Measurements from ENCODE around the gene ADARB2. TPM values are rescaled to one million over a fixed set of nuclear protein-coding genes. Genes with fewer than 3 reads are reported as not detected.

Gene ADARB2
- total RNA-seq, 2 experiments from 2014 or later, result 0.28 to 0.40 TPM

DNA sequence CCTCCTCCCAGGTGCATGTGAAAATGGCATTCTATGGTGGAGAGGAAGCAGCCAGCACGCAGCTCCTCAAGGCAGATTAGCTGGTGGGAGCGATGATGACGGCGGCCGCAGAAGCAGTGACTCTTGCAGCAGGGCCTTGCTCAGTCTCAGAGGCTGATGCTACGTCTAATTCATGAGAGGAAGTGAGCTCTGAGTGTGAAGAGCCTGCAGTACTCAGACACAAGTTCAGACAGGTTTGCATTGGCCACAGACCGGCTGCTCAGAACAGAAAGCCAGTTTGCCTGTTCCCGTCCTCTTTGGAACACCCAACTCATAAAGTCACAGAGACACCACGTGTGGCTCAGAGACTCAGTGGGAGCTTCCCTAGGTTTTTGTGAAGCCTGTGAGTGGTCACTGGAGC lies 136.5 kb downstream of the ADARB2 start:
- no peak for DNase-seq
- Mint-ChIP-seq H3K27me3 (no peaks in the 10 kb centered on the region), H3K9me3 (no peaks in the 10 kb centered on the region), H3K36me3 (no peaks in the 10 kb centered on the region), H3K27ac (no peak overlapping the region), H3K4me3 (no peak overlapping the region), H3K4me1 (no peaks in the 10 kb centered on the region)
- POLR2A ChIA-PET, result no interaction called here
- ATAC-seq (ENCODE audit: low read depth), result no peak

DNA sequence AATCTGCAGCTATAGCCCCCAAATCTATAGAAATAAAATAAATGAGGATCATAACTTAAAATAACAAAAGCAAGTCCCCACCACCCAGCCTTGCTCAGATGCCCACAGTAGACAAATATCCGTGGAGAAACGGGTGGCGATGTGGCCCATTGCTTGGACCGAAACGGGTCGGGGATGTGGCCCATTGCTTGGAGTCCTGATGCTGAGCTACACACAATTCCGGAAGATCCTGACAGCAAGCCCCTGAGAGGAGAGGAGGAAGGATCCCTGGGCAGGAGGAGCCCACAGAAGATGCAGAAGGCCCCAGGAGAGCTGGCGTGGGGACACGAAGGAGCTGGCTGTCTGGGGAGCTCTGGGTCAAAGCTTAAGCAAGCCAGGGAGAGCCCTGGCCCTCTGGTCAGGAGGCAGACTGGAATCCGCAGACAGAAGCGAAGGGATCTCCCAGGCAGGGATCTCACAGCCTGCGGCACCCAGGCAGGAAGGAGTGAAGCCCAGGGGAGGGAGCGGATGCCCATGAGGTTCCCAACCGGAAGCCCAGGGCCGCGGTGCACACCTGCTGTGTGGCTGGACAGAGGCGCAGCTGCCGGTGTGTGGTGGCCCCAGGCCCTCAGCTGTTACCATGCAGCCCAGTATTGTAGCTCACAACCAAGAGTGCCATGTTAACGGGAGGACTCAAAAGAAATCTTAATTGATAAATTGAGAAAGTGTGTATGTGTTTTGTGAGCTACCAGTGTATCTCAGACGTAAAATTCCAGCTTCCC lies 138.8 kb downstream of the ADARB2 start:
- Mint-ChIP-seq H3K27me3 (no peaks in the 10 kb centered on the region), H3K36me3 (no peaks in the 10 kb centered on the region), H3K9me3 (no peaks in the 10 kb centered on the region), H3K4me1 (no peaks in the 10 kb centered on the region), H3K4me3 (no peak overlapping the region), H3K27ac (no peak overlapping the region)
- DNase-seq (no peak), ATAC-seq (ENCODE audit: low read depth) (no peak)
- POLR2A ChIA-PET, result no interaction called here

DNA sequence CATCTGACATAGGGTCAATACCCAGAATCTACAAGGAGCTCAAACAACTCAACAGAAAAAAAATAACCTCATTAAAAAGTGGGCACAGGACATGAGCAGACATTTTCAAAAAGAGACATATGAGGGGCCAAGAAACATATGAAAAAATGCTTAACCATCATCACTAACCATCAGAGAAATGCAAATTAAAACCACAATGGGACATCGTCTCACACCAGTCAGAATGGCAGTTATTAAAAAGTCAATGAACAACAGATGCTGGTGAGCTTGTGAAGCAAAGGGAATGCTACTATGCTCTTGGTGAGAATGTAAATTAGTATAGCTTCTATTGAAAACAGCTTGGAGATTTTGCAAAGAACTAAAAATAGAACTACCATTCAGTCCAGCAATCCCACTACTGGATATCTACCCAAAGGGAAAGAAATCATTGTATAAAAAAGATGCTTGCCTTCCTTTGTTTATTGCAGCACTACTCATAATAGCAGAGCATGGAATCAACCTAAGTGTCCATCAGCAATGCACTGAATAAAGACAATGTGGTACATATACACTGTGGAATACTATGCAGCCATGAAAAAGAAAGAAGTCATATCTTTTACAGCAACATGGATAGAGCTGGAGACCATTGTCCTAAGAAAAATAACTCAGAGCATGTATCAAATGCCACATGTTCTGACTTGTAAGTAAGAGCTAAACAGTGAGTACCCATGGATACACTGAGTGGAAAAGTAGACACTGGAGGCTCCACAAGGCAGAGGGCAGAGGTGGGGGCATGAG lies 139.8 kb downstream of the ADARB2 start:
- no peaks in the 10 kb centered on the region for H3K9me3 Mint-ChIP-seq
- ATAC-seq (ENCODE audit: low read depth) (no peak), DNase-seq (no peak)
- no peak overlapping the region for H3K27ac Mint-ChIP-seq
- no peaks in the 10 kb centered on the region for H3K36me3 Mint-ChIP-seq
- POLR2A ChIA-PET, result no interaction called here
- H3K4me1 Mint-ChIP-seq, result no peaks in the 10 kb centered on the region
- no peaks in the 10 kb centered on the region for H3K27me3 Mint-ChIP-seq
- H3K4me3 Mint-ChIP-seq, result no peak overlapping the region

DNA sequence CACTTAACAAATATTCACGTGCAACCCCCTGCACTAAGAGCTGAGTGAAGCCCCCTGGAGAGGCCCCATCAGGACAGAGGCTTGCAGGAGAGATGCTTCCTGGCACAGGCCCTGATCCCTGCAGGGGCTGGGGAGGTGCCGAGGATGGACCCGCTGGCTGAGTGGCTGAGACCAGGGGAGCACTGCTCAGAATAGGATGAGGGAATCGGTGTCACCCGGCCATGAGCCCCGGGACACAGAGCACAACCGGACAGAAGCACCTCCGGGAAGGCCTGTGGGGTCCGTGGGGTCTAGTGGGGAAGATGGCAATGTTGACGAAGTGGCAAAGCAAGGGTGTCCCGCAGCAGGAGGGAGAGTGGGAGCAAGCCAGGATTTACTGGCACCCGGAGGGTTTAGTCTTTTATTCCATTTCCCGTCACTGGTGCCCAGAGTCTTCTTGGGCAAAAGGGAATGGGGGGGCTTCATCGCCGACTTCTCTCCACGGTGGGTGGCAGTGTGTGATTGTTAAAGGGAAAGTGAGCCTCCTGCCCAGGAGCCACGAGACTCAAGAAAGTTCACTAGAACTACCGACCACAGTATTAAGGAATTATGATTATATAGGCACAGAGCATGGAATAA lies 140.7 kb downstream of the ADARB2 start:
- no peaks in the 10 kb centered on the region for H3K9me3 Mint-ChIP-seq
- H3K4me1 Mint-ChIP-seq, result no peaks in the 10 kb centered on the region
- no peak for ATAC-seq (ENCODE audit: low read depth)

DNA sequence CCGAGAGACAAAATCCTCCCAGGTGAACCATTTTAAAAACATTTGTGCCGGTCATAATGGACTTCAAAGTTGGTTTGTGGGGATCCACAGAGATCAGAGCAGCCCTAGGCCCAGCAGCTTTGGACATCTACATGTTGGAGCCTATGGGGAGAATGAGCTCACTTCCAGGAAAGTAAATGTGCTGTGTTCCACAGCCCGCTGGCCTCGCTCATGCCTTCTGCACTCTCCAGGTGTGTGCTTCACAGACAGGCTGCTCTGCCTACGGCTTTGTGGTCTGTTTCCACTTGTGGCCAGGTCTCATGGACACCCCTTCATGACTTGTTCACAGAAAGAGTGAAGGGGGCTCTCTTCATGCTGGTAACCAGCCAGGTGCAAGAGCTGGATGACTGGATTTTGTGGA lies 141.6 kb downstream of the ADARB2 start:
- Mint-ChIP-seq H3K4me1 (no peaks in the 10 kb centered on the region), H3K27ac (no peak overlapping the region), H3K27me3 (no peaks in the 10 kb centered on the region), H3K4me3 (no peak overlapping the region), H3K36me3 (no peaks in the 10 kb centered on the region), H3K9me3 (no peaks in the 10 kb centered on the region)
- no peak for DNase-seq
- POLR2A ChIA-PET, result no interaction called here
- ATAC-seq (ENCODE audit: low read depth), result no peak

More for the DNA sequence above, 140.7 kb downstream of the ADARB2 start:
- no peak overlapping the region for H3K4me3 Mint-ChIP-seq
- DNase-seq, result no peak
- H3K27ac Mint-ChIP-seq, result no peak overlapping the region
- POLR2A ChIA-PET, result no interaction called here
- no peaks in the 10 kb centered on the region for H3K36me3 Mint-ChIP-seq
- H3K27me3 Mint-ChIP-seq, result no peaks in the 10 kb centered on the region

DNA sequence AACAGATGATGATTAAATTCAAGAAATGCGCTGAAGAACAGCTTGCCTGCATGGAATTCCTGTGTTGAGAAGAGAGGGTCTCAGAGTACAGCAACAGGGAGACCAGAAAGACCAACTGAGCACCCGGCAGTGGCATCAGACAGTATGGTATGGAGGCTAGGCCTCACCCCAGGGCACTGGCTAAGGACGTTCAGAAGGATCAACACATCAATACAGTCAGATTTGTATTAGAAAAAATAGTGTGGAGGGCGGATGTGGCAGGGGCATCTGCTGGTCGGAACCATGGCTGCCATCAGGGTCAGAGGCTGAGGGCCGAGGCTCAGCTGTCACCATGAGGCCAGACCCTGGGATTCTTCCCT lies 142.1 kb downstream of the ADARB2 start:
- no peak overlapping the region for H3K27ac Mint-ChIP-seq
- no peak for DNase-seq
- POLR2A ChIA-PET, result no interaction called here
- no peak for ATAC-seq (ENCODE audit: low read depth)
- no peaks in the 10 kb centered on the region for H3K4me1 Mint-ChIP-seq
- H3K9me3 Mint-ChIP-seq, result no peaks in the 10 kb centered on the region
- no peaks in the 10 kb centered on the region for H3K36me3 Mint-ChIP-seq
- H3K27me3 Mint-ChIP-seq, result no peaks in the 10 kb centered on the region
- no peak overlapping the region for H3K4me3 Mint-ChIP-seq

DNA sequence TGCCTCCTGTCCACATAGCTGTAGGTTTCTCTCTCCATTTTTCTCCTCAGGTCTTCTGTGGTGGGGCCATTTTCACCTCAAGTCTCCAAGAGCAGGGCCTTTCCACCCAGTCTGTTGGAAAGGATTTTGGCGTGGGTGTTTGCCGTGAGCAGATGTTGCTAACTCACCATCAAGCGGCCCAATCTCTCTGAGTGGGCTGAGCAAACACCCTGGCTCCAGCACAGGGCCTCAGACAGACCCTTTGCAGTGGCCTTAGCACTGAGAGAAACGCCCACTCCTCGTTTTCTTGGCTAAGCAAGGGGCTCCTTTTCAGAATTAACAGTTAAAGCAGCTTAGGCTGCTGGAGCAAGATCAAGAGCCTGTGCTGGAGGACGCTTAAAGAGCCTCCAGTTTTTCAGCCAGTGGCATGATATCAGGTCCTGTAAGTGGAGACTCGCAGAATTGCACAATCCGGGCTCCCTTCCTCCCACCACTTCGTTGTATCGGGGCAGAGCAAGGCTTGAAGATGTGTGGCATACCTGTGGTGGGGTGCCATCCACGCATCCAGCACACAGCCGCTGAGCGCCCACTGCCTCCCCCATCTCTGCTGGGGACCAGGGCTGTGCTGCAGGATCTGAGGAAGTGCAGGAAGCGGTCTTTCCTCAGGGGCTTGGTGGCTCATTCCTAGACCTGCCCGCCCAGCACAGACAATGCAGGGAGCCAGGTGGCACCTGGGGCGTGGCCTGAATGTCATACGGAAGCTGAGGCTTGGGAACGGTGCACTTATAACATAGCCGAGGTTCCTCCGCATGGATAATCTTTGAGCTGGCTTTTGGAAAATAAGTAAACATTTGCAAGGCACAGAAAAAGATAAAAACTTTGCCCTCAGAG lies 142.7 kb downstream of the ADARB2 start:
- POLR2A ChIA-PET, result no interaction called here

DNA sequence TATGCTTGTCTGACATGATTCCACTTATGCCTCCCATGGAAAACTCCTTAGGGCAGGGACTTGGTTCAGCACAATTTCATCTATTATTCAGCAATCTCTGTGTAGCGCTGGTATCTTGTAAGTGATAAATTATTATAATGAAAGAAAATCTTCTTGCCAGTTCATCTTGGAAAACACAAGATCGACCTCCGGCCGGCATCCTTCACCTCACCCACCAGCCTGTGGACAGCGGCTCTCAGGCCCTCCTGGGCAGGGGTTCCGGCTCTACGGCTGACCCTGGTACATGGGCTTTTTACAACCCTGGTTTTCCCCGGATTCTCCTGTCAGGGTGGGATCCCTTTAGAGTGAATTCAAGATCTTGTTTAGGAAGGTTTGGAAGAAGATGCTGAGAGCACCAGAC lies 145.6 kb downstream of the ADARB2 start:
- POLR2A ChIA-PET, result no interaction called here
- H3K27ac Mint-ChIP-seq, result no peak overlapping the region
- no peak overlapping the region for H3K4me3 Mint-ChIP-seq
- ATAC-seq (ENCODE audit: low read depth), result no peak
- H3K4me1 Mint-ChIP-seq, result no peaks in the 10 kb centered on the region
- no peak for DNase-seq
- H3K27me3 Mint-ChIP-seq, result no peaks in the 10 kb centered on the region
- H3K9me3 Mint-ChIP-seq, result peaks cover 2% of the 10 kb centered on the region
- H3K36me3 Mint-ChIP-seq, result no peaks in the 10 kb centered on the region

More for the DNA sequence above, 142.7 kb downstream of the ADARB2 start:
- ATAC-seq (ENCODE audit: low read depth) (no peak), DNase-seq (no peak)
- Mint-ChIP-seq H3K4me1 (no peaks in the 10 kb centered on the region), H3K4me3 (no peak overlapping the region), H3K36me3 (no peaks in the 10 kb centered on the region), H3K27me3 (no peaks in the 10 kb centered on the region), H3K27ac (no peak overlapping the region), H3K9me3 (no peaks in the 10 kb centered on the region)

DNA sequence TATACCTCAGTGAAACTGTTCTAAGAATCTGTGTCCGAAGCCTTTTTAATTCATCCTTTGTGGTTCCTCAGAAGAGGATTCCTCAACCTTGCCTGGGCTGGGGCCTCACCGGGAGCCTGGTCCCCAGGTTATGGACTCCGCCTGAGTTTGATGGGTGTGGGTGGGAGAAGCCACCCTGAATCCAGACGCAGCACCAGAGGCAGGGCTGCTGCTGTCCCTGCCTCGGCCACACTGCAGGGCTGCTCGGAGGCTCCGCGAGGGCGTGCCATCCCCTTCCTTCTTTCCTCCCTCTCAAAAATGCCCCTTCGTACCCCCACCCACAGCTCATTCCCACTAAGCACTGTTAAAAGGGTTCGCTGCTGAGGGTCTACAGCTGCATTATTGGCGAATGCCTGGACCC lies 146.3 kb downstream of the ADARB2 start:
- H3K9me3 Mint-ChIP-seq, result peaks cover 4% of the 10 kb centered on the region
- H3K36me3 Mint-ChIP-seq, result no peaks in the 10 kb centered on the region
- no peaks in the 10 kb centered on the region for H3K4me1 Mint-ChIP-seq
- ATAC-seq (ENCODE audit: low read depth), result no peak
- H3K27me3 Mint-ChIP-seq, result no peaks in the 10 kb centered on the region
- H3K4me3 Mint-ChIP-seq, result no peak overlapping the region
- no peak overlapping the region for H3K27ac Mint-ChIP-seq
- POLR2A ChIA-PET, result no interaction called here
- DNase-seq, result no peak

DNA sequence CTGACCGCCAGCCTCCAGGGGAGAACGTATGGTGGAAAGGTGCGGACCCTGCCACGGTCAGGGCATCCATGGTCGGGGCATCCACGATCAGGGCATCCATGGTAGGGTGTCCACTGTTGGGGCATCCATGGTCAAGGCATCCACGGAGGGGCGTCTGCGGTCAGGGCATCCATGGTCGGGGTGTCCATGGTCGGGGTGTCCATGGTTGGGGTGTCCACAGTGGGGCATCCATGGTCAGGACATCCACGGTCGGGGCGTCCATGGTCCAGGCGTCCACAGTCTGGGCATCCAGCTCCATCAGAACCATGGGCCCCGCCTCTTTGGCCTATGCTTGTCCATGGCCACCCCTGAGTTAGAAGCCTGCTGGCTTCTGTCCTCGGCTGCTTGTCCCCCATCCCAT lies 148.1 kb downstream of the ADARB2 start:
- POLR2A ChIA-PET, result no interaction called here
- H3K27me3 Mint-ChIP-seq, result no peaks in the 10 kb centered on the region
- H3K4me3 Mint-ChIP-seq, result no peak overlapping the region
- peaks cover 4% of the 10 kb centered on the region for H3K9me3 Mint-ChIP-seq
- ATAC-seq (ENCODE audit: low read depth), result no peak
- no peak for DNase-seq
- H3K4me1 Mint-ChIP-seq, result no peaks in the 10 kb centered on the region
- no peak overlapping the region for H3K27ac Mint-ChIP-seq
- no peaks in the 10 kb centered on the region for H3K36me3 Mint-ChIP-seq

DNA sequence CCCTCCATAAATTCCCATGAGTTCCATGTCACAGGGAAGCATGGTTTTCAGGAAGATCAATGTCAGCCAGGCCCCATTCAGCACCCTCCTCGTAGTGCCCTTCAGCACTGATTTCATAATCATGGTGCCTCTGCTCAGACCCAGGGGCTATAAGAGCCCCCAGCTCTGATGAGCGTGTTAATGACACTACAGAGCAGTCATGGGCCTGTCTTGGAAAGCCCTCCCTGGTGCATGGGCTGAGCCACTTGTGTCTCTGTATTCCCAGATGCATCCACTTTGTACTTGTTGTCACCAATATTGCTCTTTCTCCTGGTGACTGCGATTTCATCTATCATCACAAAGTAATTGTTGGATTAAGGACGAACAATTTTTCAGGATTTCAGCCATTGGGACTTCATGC lies 154.6 kb downstream of the ADARB2 start:
- POLR2A ChIA-PET, result no interaction called here
- Mint-ChIP-seq H3K27me3 (no peaks in the 10 kb centered on the region), H3K4me1 (no peaks in the 10 kb centered on the region), H3K27ac (no peak overlapping the region), H3K36me3 (no peaks in the 10 kb centered on the region), H3K4me3 (no peak overlapping the region), H3K9me3 (peaks cover 4% of the 10 kb centered on the region)
- DNase-seq (no peak), ATAC-seq (ENCODE audit: low read depth) (no peak)

DNA sequence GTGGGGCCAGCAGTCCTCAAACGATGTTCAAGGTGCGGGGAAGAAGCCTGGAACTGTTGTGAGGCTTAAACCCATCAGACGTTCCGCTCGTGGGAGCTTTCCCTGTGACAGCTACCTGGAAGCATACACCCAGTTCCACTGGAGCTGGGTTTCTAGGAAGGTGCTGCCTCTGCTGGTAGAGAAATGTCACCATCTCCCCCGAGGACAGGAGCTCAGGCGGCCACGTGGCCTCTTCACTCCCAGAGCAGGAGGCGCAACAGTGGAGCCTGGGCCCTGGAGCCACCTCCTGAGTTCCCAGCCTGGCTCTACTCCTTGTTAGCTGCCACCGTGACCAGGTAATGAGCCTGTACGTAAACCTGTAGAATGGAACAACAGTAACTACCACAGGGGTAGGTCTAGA lies 156.1 kb downstream of the ADARB2 start:
- Mint-ChIP-seq H3K27ac (no peak overlapping the region), H3K4me3 (no peak overlapping the region), H3K9me3 (no peaks in the 10 kb centered on the region), H3K36me3 (no peaks in the 10 kb centered on the region), H3K4me1 (no peaks in the 10 kb centered on the region), H3K27me3 (no peaks in the 10 kb centered on the region)
- DNase-seq (no peak), ATAC-seq (ENCODE audit: low read depth) (no peak)
- POLR2A ChIA-PET, result no interaction called here

DNA sequence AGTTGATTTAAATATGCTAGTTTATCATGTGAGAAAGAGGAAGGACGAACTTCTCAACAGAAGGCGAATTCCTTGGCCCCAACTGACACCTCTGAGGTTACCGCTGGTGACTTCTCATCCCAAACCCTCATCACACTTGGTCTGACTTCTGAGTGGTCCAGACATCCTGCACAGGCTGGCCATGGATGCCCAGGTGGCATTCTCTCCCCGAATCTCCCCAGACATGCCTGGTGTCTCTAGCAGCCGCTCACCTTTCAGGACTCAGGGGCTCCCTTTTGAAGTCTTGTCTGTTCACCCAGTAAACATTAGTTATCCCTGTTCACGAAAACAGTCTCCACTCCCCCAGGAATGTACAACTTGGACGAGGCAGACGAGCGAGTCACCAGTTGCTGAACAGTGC lies 157.7 kb downstream of the ADARB2 start:
- H3K4me1 Mint-ChIP-seq, result no peaks in the 10 kb centered on the region
- H3K27me3 Mint-ChIP-seq, result no peaks in the 10 kb centered on the region
- POLR2A ChIA-PET, result no interaction called here
- no peaks in the 10 kb centered on the region for H3K9me3 Mint-ChIP-seq
- ATAC-seq (ENCODE audit: low read depth) (no peak), DNase-seq (no peak)
- no peak overlapping the region for H3K27ac Mint-ChIP-seq
- no peaks in the 10 kb centered on the region for H3K36me3 Mint-ChIP-seq
- no peak overlapping the region for H3K4me3 Mint-ChIP-seq

All from activated naive CD8-positive, alpha-beta T cell treated with anti-CD3 and anti-CD28 coated beads, Interleukin-2, amount 10 ng/mL, durations not matched to agents 7 days and 5 days (primary cell).